Measurements from ENCODE around the gene LENG1. TPM values are rescaled to one million over a fixed set of nuclear protein-coding genes. Genes with fewer than 3 reads are reported as not detected.
"Not testable (repeated sequence)": the region's sequence is repeated elsewhere in the genome, so short reads cannot be mapped to it uniquely, and the experiment has no call there.

Gene LENG1
- total and polyA plus RNA-seq, 9 donors: 5.2 to 14.0 (median 8.5) TPM

- Histone ChIP-seq H3K36me3 (no peaks in the 10 kb centered on the region), H3K4me3 (no peak within 1 kb of the TSS), H3K4me1 (ENCODE audit: insufficient read depth) (no peaks in the 10 kb centered on the region), H3K9me3 (no peaks in the 10 kb centered on the region), H3K27ac (no peak within 1 kb of the TSS), H3K27me3 (no peaks in the 10 kb centered on the region)
- DNase-seq: no peak
- intact Hi-C loops (cut with DNase I): loop anchor here in 2 of 4 donors (5.0 to 10.0 kb wide), 2 partner anchors 60 to 62 kb away; no protein-coding TSS in a partner anchor
- WGBS, 3 donors: 6 to 14% (median 9%) methylated on average over 11 to 13 of the region's 13 CpGs
- no peak for TF ChIP-seq CTCF (IDR thresholded peaks at IDR 0.05)
- TF ChIP-seq EP300 (IDR thresholded peaks at IDR 0.05): no peak
- no peak for TF ChIP-seq POLR2A (IDR thresholded peaks at IDR 0.05)
Measured at GRCh38 chr19:54172471-54173358, 13.2 kb upstream of the LENG1 start, which contains the start of gene TMC4. TMC4 (minus strand) TSS chr19:54173160; CDS start chr19:54173117, 43 bp downstream.

GRCh38 chr19:54171736-54172431 is 12.4 kb upstream of the LENG1 start:
- H3K36me3 ChIP-seq; H3K27me3 ChIP-seq; DNase-seq; H3K4me1 ChIP-seq (ENCODE audit: insufficient read depth); H3K9me3 ChIP-seq; H3K27ac ChIP-seq; H3K4me3 ChIP-seq: not testable (repeated sequence)
- intact Hi-C loops (cut with DNase I): loop anchor here in 2 of 4 donors (5.0 to 10.0 kb wide), 2 partner anchors 60 to 63 kb away; no protein-coding TSS in a partner anchor
- 53 to 60% (median 60%) methylated on average over 16 to 19 of the region's 23 CpGs for WGBS, 3 donors

- Histone ChIP-seq H3K27ac (no peak overlapping the region), H3K36me3 (no peaks in the 10 kb centered on the region), H3K4me3 (no peak overlapping the region), H3K4me1 (ENCODE audit: insufficient read depth) (no peaks in the 10 kb centered on the region), H3K27me3 (no peaks in the 10 kb centered on the region), H3K9me3 (no peaks in the 10 kb centered on the region)
- intact Hi-C loops (cut with DNase I): loop anchor here in 1 of 4 donors (5.0 kb wide), 1 partner anchor 63 kb away; no protein-coding TSS in a partner anchor
- TF ChIP-seq CTCF (IDR thresholded peaks at IDR 0.05) (no peak), EP300 (IDR thresholded peaks at IDR 0.05) (no peak), POLR2A (IDR thresholded peaks at IDR 0.05) (no peak)
- peak in 1 of 5 donors; percentile 24 for DNase-seq
- WGBS, 3 donors: 79 to 87% (median 86%) methylated on average over 21 of the region's 21 CpGs
Measured at GRCh38 chr19:54169149-54169740, 9.7 kb upstream of the LENG1 start.

- H3K4me1 ChIP-seq (ENCODE audit: insufficient read depth): no peaks in the 10 kb centered on the region
- TF ChIP-seq CTCF (IDR thresholded peaks at IDR 0.05) (peak; percentile 67 to 90 (median 79)), EP300 (IDR thresholded peaks at IDR 0.05) (no peak), POLR2A (IDR thresholded peaks at IDR 0.05) (no peak)
- H3K9me3 ChIP-seq: no peaks in the 10 kb centered on the region
- no peak overlapping the region for H3K4me3 ChIP-seq
- no peak overlapping the region for H3K27ac ChIP-seq
- H3K27me3 ChIP-seq: no peaks in the 10 kb centered on the region
- peak; percentile 87 to 96 (median 95) for DNase-seq
- 20 to 25% (median 20%) methylated on average over 23 to 25 of the region's 25 CpGs for WGBS, 3 donors
- intact Hi-C loops (cut with DNase I): loop anchor here in 1 of 4 donors (5.0 kb wide), 1 partner anchor 64 kb away; no protein-coding TSS in a partner anchor
- no peaks in the 10 kb centered on the region for H3K36me3 ChIP-seq
Measured at GRCh38 chr19:54168174-54168917, 8.8 kb upstream of the LENG1 start.
